ENCODE data around the gene GJA5.
A peak's percentile ranks its signal among the peaks of the same experiment; 100 is the strongest.

The GJA5 gene

DNA sequence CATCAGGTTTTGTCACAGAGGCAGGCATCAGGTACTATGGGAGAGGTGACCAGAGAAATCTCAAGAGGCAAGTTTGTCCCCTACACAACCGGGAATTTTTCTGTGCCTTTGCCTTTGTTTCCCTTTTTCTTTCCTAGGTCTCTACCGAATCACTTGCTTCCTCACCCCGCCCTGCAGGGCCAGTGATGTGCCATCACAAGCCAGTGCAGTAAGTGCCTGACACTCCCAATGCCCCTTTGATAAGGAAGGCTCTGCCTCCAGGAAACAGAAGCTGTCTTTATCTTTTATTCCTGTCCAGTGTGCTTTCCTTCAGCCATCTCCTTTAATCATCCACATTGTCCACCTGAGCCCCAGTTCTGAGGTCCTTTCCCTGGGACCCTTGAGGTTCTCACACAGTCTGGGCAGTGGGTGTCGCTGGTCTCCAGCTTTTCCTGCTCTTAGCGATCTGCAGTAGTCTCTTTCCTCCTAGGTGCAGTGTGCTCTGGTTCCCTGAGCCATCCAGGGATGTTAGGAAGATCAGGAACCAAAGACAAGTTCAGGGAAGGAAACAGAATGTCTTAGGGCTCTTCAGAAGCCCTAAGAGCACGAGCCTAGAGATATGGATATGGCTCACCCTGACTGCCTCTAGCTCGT lies 36.6 kb downstream of the GJA5 start:
- no peak for FAIRE-seq

- FAIRE-seq, result no peak
Observed at GRCh38 chr1:147722124-147722523, 38.3 kb downstream of the GJA5 start.

- FAIRE-seq, result no peak
Observed at GRCh38 chr1:147721716-147722115, 38.7 kb downstream of the GJA5 start.

DNA sequence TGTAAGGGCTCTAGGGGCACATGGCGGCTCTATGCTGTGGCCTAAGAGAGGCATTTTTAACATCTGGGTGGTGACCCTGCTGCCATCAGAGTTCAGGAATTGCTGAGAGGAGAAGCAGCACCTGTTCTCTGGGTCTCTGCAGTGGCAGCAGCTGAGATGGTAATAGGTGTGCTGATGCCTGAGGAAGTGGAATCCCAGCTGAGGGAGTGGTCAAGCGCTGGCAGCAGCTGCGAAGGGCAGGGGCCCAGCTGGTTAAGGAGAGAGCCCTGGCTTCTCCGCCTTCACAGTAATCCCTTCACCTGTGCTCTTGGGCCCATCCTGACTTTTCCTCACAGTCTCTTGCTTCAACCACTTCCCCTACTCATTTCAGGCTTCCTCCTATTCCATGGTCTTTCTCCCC lies 39.8 kb downstream of the GJA5 start:
- no peak for FAIRE-seq

DNA sequence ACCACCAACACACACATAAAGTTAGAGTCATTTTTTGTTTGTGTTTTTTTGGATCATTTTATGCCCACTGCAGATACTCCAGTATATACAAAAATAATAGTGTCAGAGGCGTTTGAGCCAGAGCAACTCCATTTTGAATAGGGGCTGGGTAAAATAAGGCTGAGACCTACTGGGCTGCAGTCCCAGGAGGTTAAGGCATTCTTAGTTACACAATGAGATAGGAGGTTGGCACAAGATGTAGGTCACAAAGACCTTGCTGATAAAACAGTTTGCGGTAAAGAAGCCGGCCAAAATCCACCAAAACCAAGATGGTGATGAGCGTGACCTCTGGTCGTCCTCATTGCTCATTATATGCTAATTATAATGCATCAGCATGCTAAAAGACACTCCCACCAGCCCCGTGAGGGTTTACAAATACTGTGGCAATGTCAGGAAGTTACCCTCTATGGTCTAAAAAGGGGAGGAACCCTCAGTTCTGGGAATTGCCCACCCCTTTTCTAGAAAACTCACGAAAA lies 40.6 kb downstream of the GJA5 start:
- no peak for FAIRE-seq

GRCh38 chr1:147719029-147719698 lies 41.2 kb downstream of the GJA5 start:
- no peak for FAIRE-seq

GRCh38 chr1:147717706-147718097 lies 42.7 kb downstream of the GJA5 start:
- FAIRE-seq, result no peak

- peak; percentile 96 for FAIRE-seq
Observed at GRCh38 chr1:147717051-147717705, 43.2 kb downstream of the GJA5 start.

- no peak for FAIRE-seq
Observed at GRCh38 chr1:147712605-147713004, 47.8 kb downstream of the GJA5 start.

Measured in islet of Langerhans (tissue), 1 donor.